AG04449 (cell line): ENCODE data around the gene SDK1.

Experiments used
- CTCF ChIA-PET: fragments of 350-600 bp; formaldehyde crosslinking; extraction: SDS; loops from one replicate; lab custom pipeline; 2021; ENCODE audit warnings: antibody characterized with exemption; lab: Yijun Ruan, JAX
- POLR2A ChIA-PET: fragments of 400-600, 350-600 bp; formaldehyde crosslinking; extraction: SDS; loops from one replicate; lab custom pipeline; 2020; ENCODE audit warnings: antibody characterized with exemption, inconsistent platforms; lab: Yijun Ruan, JAX
- DNase-seq: peaks from one replicate; pipeline ENCODE4 v3.0.0-alpha.2; 2010; ENCODE audit warnings: low read depth, low spot score
- H3K4me3 ChIP-seq: 2 replicates; pipeline ENCODE4 v1.5.1; 2011; ENCODE audit warnings: low read depth, mild to moderate bottlenecking, control low read depth, low read length
- CTCF ChIP-seq: IDR thresholded peaks from one replicate; pipeline ENCODE4 v1.5.1; 2011; ENCODE audit warnings: mild to moderate bottlenecking, moderate library complexity, low read length, control low read depth, inconsistent platforms; ENCODE audit not compliant: insufficient read depth; ENCODE audit errors: missing control alignments

The SDK1 gene

GRCh38 chr7:4057289-4057616 lies 756.2 kb downstream of the SDK1 start:
- ChIA-PET POLR2A (no interaction called here), CTCF (no interaction called here)
- no peak for DNase-seq
- TF ChIP-seq CTCF: no peak
- no peak overlapping the region for H3K4me3 ChIP-seq

- H3K4me3 ChIP-seq: no peak overlapping the region
- ChIA-PET POLR2A (no interaction called here), CTCF (no interaction called here)
- no peak for DNase-seq
- TF ChIP-seq CTCF: no peak
Observed at GRCh38 chr7:4058158-4058557, 757.1 kb downstream of the SDK1 start.

- ChIA-PET POLR2A (no interaction called here), CTCF (no interaction called here)
- TF ChIP-seq CTCF: no peak
- DNase-seq: no peak
- H3K4me3 ChIP-seq: no peak overlapping the region
Observed at GRCh38 chr7:4065190-4065589, 764.1 kb downstream of the SDK1 start.

GRCh38 chr7:4066206-4066605 lies 765.2 kb downstream of the SDK1 start:
- H3K4me3 ChIP-seq: no peak overlapping the region
- no peak for DNase-seq
- POLR2A ChIA-PET: no interaction called here
- CTCF ChIA-PET: no interaction called here
- TF ChIP-seq CTCF: no peak

GRCh38 chr7:4066626-4067475 lies 765.8 kb downstream of the SDK1 start:
- ChIA-PET CTCF (no interaction called here), POLR2A (no interaction called here)
- no peak overlapping the region for H3K4me3 ChIP-seq
- TF ChIP-seq CTCF: no peak
- DNase-seq: no peak

GRCh38 chr7:4067476-4067760 lies 766.4 kb downstream of the SDK1 start:
- H3K4me3 ChIP-seq: no peak overlapping the region
- DNase-seq: no peak
- TF ChIP-seq CTCF: no peak
- CTCF ChIA-PET: no interaction called here
- POLR2A ChIA-PET: no interaction called here
